GM21381 (cell line): ENCODE data around the gene SPATA1.
"Not testable (repeated sequence)": the region's sequence is repeated elsewhere in the genome, so short reads cannot be mapped to it uniquely, and the experiment has no call there.

Experiments used
- ATAC-seq: cut with Tn5 transposase; IDR thresholded peaks from one replicate; pipeline ENCODE4 v1.9.1; 2021; ENCODE audit warnings: mild to moderate bottlenecking, moderate library complexity; ENCODE audit not compliant: unreplicated experiment

SPATA1 gene

GRCh38 chr1:84507887-84508286 is 1.7 kb downstream of the SPATA1 start:
- not testable (repeated sequence) for ATAC-seq

GRCh38 chr1:84508510-84508909 is 2.3 kb downstream of the SPATA1 start:
- no peak for ATAC-seq

GRCh38 chr1:84509029-84509428 is 2.8 kb downstream of the SPATA1 start:
- no peak for ATAC-seq

- no peak for ATAC-seq
Observed at GRCh38 chr1:84510165-84510564, 4.0 kb downstream of the SPATA1 start.

GRCh38 chr1:84510668-84511067 is 4.5 kb downstream of the SPATA1 start:
- no peak for ATAC-seq

- no peak for ATAC-seq
Observed at GRCh38 chr1:84524590-84524989, 18.4 kb downstream of the SPATA1 start.

- no peak for ATAC-seq
Observed at GRCh38 chr1:84525779-84526178, 19.6 kb downstream of the SPATA1 start.

GRCh38 chr1:84538599-84538998 is 32.4 kb downstream of the SPATA1 start:
- no peak for ATAC-seq

- no peak for ATAC-seq
Observed at GRCh38 chr1:84539972-84540371, 33.8 kb downstream of the SPATA1 start.

- ATAC-seq = no peak
Observed at GRCh38 chr1:84540759-84541158, 34.6 kb downstream of the SPATA1 start.

GRCh38 chr1:84541679-84542078 is 35.5 kb downstream of the SPATA1 start:
- ATAC-seq = no peak

- no peak for ATAC-seq
Observed at GRCh38 chr1:84550826-84551225, 44.6 kb downstream of the SPATA1 start.

GRCh38 chr1:84569216-84569615 is 63.0 kb downstream of the SPATA1 start:
- ATAC-seq = no peak

GRCh38 chr1:84570436-84571149 is 64.4 kb downstream of the SPATA1 start:
- no peak for ATAC-seq

- ATAC-seq = no peak
Observed at GRCh38 chr1:84571150-84571535, 65.0 kb downstream of the SPATA1 start.

- ATAC-seq = no peak
Observed at GRCh38 chr1:84573481-84573966, 67.3 kb downstream of the SPATA1 start.

- ATAC-seq = peak; percentile 78
Observed at GRCh38 chr1:84573967-84574842, 68.0 kb downstream of the SPATA1 start, which contains the start of gene CTBS. Gene CTBS, minus strand, starts transcription at chr1:84574440. Its CDS starts 25 bp downstream, at chr1:84574415.

- no peak for ATAC-seq
Observed at GRCh38 chr1:84574936-84575335, 68.8 kb downstream of the SPATA1 start.

- ATAC-seq = no peak
Observed at GRCh38 chr1:84581648-84582047, 75.5 kb downstream of the SPATA1 start.

GRCh38 chr1:84582802-84583587 is 76.8 kb downstream of the SPATA1 start:
- ATAC-seq = peak; percentile 57

GRCh38 chr1:84583648-84584047 is 77.5 kb downstream of the SPATA1 start:
- no peak for ATAC-seq
